ENCODE results near the gene GRIK4.

GRIK4 gene

GRCh38 chr11:120645639-120646038 is 134.1 kb downstream of the GRIK4 start:
- no peak for DNase-seq

GRCh38 chr11:120646206-120646605 is 134.7 kb downstream of the GRIK4 start:
- no peak for DNase-seq

GRCh38 chr11:120647681-120648080 is 136.1 kb downstream of the GRIK4 start:
- DNase-seq, result no peak

GRCh38 chr11:120648771-120649170 is 137.2 kb downstream of the GRIK4 start:
- DNase-seq, result no peak

- DNase-seq, result no peak
These were observed 137.8 kb downstream of the GRIK4 start for GRCh38 chr11:120649316-120649715.

GRCh38 chr11:120651396-120651795 is 139.8 kb downstream of the GRIK4 start:
- no peak for DNase-seq

GRCh38 chr11:120651836-120652235 is 140.3 kb downstream of the GRIK4 start:
- DNase-seq, result no peak

- DNase-seq, result peak; percentile 9
These were observed 141.3 kb downstream of the GRIK4 start for GRCh38 chr11:120652705-120653335.

- DNase-seq, result no peak
These were observed 144.0 kb downstream of the GRIK4 start for GRCh38 chr11:120655589-120655988.

GRCh38 chr11:120657306-120658070 is 145.9 kb downstream of the GRIK4 start:
- DNase-seq, result no peak

GRCh38 chr11:120658071-120658423 is 146.5 kb downstream of the GRIK4 start:
- no peak for DNase-seq

- no peak for DNase-seq
These were observed 147.5 kb downstream of the GRIK4 start for GRCh38 chr11:120659076-120659475.

- DNase-seq, result peak; percentile 4
These were observed 148.5 kb downstream of the GRIK4 start for GRCh38 chr11:120660024-120660565.

- no peak for DNase-seq
These were observed 150.6 kb downstream of the GRIK4 start for GRCh38 chr11:120662071-120662676.

GRCh38 chr11:120663142-120663541 is 151.6 kb downstream of the GRIK4 start:
- DNase-seq, result no peak

- DNase-seq, result no peak
These were observed 154.6 kb downstream of the GRIK4 start for GRCh38 chr11:120666121-120666639.

GRCh38 chr11:120667281-120667680 is 155.7 kb downstream of the GRIK4 start:
- DNase-seq, result no peak

- no peak for DNase-seq
These were observed 156.4 kb downstream of the GRIK4 start for GRCh38 chr11:120667934-120668333.

- DNase-seq, result no peak
These were observed 157.0 kb downstream of the GRIK4 start for GRCh38 chr11:120668537-120668936.

GRCh38 chr11:120674542-120674941 is 163.0 kb downstream of the GRIK4 start:
- DNase-seq, result peak; percentile 70

GRCh38 chr11:120675171-120675570 is 163.6 kb downstream of the GRIK4 start:
- DNase-seq, result no peak

GRCh38 chr11:120676991-120677390 is 165.4 kb downstream of the GRIK4 start:
- DNase-seq, result no peak

GRCh38 chr11:120680322-120680721 is 168.8 kb downstream of the GRIK4 start:
- DNase-seq, result no peak
